HG03521 (cell line): ENCODE data around the gene KNTC1.
"Not testable (repeated sequence)": the region's sequence is repeated elsewhere in the genome, so short reads cannot be mapped to it uniquely, and the experiment has no call there.

ENCODE experiments used
- ATAC-seq: cut with Tn5 transposase; IDR thresholded peaks from one replicate; pipeline ENCODE4 v1.9.1; 2021; ENCODE audit warnings: mild to moderate bottlenecking, moderate library complexity; ENCODE audit not compliant: unreplicated experiment

The KNTC1 gene

GRCh38 chr12:122506393-122506938, 20.6 kb upstream of the KNTC1 start:
- ATAC-seq, result no peak

- ATAC-seq, result no peak
Measured at GRCh38 chr12:122508163-122508562, 18.9 kb upstream of the KNTC1 start.

DNA sequence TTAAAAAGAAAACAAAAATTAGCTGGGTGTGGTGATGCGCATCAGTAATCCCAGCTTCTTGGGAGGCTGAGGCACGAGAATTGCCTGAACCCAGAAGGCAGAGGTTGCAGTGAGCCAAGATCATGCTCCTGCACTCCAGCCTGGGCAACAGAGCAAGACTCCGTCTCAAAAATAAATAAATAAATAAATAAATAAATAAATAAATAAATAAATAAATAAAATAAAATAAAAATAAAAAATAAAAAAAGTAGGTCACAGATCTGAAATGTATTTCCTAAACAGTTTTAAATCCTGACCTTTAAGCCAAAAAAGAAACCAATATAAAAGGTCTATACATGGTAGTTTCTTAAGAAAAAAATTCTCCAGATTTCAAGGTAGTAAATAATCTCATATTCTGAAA, 14.0 kb upstream of the KNTC1 start:
- ATAC-seq, result not testable (repeated sequence)

- no peak for ATAC-seq
Measured at GRCh38 chr12:122513660-122514059, 13.4 kb upstream of the KNTC1 start.

DNA sequence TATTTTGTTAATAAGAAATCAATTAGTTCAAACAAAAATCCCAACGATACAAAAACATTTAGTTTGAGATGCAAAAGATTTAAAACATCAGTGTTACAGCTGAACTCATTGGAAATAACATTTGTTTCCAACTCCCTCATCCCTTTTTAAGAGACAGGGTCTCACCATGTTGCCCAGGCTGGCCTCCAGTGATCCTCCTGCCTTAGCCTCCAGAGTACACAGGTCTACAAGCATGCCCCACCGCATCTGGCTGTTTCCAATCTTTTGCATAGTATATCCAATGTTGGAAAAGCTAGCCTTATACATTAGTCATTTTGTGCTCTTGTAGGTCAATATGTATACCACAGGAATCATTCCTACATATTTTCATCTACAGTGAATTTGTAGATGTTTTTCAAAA, 11.8 kb upstream of the KNTC1 start:
- ATAC-seq, result no peak

DNA sequence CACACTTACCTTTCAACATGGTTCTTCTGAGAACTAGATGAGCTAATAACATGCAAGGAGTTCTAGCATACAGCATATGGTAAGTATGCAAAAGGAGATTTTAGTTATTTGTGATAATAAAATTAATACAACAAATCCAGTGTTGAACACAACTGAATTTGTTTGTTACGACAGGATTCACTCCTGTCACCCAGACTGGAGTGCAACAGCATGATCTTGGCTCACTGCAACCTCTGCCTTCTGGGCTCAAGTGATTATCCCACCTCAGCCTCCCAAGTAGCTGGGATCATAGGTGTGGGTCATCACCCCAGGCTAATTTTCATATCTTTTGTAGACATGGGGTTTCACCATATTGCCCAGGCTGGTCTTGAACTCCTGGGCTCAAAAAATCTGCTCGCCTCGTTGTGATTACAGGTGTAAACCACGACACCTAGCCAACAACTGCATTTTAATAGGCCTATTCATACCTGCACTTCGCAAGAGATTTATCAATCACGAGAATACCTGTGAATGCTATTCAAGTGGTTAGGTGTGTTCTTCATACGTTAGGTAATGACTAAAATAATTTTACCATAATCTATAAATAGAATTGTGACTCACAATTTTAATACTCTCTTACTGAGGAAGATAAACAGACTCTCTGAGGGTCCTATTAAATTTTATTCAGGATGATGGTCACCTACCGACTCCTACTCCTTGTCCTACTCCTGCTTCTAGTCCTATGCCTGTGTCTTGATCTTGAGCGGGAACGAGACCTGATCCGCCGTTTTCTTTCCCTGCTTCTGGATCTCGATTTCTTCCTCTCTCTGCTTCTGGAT, 10.3 kb upstream of the KNTC1 start:
- no peak for ATAC-seq

DNA sequence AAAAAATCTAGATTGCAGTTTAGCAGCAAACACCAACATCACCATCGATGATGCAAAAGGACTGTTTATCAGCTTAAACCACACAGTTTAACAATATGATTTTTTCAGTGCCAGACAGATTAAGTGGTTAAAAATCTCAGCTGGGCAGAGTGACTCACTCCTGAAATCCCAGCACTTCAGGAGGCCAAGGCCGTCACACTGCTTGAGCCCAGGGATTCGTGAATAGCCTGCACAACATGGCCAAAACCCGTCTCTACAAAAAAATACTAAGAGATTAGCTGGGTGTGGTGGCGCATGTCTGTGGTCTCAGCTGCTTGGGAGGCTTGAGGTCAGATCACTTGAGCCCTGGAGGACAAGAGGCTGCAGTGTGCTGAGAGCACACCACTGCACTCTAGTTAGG, 9.2 kb upstream of the KNTC1 start:
- no peak for ATAC-seq

DNA sequence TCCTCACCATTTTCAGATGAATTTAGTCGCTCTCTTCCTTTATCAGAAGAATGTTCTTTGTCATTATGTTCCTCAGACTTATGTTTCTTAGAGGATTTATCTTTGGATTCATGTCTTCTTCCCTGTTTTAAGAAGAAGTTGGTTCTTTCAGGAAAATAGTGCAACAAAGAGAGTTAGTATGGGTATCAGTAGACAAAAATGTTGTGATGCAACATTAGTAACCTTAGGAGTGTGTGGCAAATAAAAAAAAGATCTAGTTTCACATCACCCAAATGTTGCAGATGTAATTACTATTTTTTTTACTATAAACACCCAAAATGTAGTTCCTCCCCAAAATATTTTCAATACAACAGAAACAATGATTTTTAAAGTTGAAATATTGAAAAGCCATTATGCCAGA, 8.1 kb upstream of the KNTC1 start:
- ATAC-seq, result no peak

- ATAC-seq, result no peak
Measured at GRCh38 chr12:122519418-122519817, 7.6 kb upstream of the KNTC1 start.

- no peak for ATAC-seq
Measured at GRCh38 chr12:122520676-122521075, 6.4 kb upstream of the KNTC1 start.

GRCh38 chr12:122523280-122523679, 3.8 kb upstream of the KNTC1 start:
- ATAC-seq, result no peak

DNA sequence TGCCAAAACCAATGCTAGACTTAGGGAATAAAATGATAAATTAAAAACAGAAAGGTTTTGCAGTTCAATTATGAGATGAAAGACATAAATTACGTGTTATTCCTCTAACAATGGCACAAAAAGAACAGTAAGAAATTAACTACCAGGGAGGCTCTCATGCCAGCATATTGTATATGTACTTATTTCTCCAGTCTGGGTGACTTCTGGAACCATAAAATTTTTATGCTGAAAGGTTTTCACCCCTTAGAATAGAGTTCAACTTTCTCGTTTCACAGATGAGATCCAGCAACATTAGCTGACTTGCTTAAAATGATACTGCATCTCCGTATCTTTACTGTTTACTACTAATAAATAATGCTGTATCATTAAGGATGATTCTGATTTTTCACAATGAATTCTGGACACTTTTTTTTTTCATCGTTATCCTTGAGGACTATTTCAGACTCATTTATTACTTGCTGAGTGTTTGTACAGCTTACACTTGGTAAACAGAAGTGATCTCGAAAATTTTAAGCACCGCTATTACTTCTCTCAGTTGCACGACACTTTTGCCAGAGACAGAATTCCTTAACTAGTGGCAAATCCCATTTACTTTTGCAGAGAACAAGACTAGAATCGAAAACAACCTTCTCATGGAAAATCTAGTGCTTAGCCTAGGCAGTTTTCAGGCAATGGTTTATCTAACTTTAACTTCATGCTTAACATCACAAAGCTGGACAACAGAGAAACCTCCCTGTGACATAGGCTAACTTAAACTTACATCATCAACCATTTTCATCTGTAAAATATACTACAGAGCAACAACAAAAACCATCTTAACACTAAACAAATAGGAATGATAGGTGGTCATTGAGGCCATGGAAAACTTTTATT, 3.0 kb upstream of the KNTC1 start:
- no peak for ATAC-seq

DNA sequence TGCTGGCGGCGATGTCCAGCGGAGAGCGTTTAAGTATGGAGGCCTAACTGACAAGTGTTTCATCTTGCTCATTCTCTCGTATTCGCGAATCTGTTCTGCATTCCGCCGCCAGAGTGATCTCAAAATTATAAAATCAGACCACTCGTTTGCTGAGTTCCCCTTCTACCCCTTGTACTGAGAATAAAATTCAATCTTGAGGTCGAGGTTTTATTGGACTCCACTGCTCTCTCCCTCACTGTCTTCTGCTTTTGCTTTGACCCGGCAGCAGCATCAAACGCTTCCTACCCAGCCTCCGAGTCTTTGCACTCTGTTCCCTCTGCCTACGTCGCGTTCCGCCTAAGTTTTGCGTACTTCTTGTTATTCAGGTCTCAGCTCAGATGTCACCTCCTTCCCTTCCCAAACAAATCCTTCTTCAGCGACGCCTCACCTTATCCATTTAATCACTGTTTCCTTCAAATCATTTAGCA, 462 bp downstream of the KNTC1 start:
- no peak for ATAC-seq

DNA sequence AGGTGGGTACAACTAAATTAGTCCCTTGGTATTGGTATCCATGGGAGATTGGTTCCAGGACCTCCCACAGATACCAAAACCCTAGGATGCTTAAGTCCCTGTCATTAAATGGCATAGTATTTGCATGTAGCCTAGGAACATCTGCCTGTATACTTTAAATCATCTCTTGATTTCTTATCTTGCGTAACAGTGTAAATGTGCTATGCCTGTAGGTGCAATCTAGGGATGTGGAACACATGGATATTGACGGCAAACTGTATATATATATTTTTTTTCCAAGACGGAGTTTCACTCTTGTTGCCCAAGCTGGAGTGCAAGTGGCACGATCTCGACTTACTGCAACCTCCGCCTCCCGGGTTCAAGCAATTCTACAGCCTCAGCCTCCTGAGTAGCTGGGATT, 1.5 kb downstream of the KNTC1 start:
- ATAC-seq, result no peak

DNA sequence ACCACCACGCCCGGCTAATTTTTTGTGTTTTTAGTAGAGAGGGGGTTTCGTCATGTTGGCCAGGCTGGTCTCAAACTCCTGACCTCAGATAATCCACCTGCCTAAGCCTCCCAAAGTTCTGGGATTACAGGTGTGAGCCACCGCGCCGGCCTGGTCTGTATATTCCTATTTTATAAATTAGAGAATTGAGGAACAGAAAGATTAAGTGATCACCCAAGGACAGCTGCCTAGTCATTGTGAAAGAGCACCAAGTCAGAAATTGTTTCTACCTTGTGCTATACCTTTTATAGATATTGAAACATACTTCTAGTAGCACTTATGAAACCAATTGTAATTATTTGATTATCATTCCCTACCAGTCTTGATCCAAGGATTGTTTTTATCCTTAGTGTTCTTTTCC, 1.9 kb downstream of the KNTC1 start:
- no peak for ATAC-seq

DNA sequence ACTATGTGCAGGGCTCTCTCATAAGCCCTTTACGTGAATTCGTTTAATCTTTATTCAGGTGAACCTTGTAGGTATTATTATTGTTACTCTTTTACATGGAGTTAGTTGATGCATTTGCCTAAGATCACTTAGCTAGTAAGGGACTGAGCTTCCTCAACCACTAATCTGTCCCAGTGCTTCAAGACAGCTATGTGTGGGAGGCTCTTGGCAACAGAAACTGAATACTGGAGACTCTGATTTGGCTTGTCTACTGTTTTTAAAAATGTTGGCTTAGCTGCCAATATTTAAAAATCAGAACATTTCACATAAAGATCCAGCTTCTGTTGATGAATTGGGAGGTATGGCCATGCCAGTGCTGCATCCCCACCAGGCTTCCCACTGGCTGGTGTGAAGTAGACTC, 6.8 kb downstream of the KNTC1 start:
- no peak for ATAC-seq

- ATAC-seq, result no peak
Measured at GRCh38 chr12:122537021-122537420, 10.0 kb downstream of the KNTC1 start.

DNA sequence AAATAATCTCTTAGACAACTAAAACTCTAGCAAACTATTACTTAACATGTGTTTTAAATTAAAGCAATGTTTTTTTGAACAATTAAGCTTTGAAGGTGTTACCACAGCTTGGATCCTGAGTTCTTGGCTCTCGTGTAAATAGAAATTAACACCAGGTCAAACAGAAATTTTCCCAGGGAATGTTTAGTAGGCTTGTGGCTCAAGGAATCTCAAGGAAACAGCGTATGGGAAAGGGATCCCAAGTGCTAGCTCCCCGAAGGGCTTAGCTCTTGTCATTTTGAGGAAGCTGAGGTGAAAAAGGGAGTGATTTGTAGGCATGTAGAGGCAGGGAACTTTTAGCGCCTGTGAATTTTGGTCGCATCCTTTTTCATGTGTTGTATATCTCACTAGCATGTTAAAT, 11.4 kb downstream of the KNTC1 start:
- ATAC-seq, result no peak

DNA sequence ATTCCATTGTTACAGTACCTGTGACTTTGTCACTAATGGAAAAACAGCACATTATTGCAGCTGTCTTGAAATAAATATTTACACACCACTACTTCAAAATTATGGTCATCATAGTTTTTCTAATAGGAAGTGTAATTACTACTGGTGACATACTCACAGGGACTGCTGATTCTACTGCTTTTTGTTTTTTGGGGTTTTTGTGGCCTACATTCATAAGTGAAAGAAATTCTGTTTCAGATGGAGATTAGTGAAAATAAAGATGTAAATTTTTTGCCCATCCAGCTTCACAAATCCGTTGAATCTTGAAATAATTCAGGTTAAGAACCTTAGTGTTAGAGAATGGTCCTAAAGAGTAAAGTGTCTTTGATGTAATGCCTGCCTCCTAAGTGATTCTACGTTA, 17.5 kb downstream of the KNTC1 start:
- ATAC-seq, result no peak

- ATAC-seq, result peak; percentile 60
Measured at GRCh38 chr12:122545855-122546254, 18.8 kb downstream of the KNTC1 start.

DNA sequence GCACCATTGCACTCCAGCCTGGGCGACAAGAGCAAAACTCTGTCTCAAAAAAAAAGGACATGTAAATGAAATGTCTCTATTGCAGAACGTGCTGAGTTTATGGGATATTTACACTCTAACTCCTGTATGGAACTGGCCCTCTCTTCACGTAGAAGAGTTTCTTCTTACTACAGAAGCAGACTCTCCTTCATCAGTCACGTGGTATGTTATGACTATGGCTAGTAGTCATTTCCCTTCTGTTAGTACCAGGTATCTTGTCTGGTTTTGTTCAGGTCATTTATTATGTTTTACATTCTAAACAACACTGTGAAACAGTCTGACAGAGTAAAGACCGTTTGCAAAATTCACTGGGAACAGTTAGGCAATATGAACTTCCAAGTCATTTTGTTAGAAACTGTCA, 20.3 kb downstream of the KNTC1 start:
- ATAC-seq, result no peak
